HepG2 (cell line): Measurements from ENCODE around the gene MBTPS1. TPM values are rescaled to one million over a fixed set of nuclear protein-coding genes. Genes with fewer than 3 reads are reported as not detected.

ENCODE experiments used
- ATAC-seq: fragments of 200-7000 bp; cut with Tn5 transposase; 3 replicates; pipeline ENCODE4 v1.9.1; 2020; ENCODE audit warnings: mild to moderate bottlenecking, moderate library complexity
- BruUV-seq: library from RNA; stranded (reverse); fragments of 400-500 nt; replicated peaks from 2 replicates; lab custom pipeline; 2021; lab: Mats Ljungman, UMichigan
- CTCF ChIA-PET: fragments of 300-600 bp; formaldehyde crosslinking; extraction: SDS; loops from one replicate; lab custom pipeline; 2021; ENCODE audit warnings: low total read pairs, inconsistent platforms, low intra/inter-chr PET ratio; lab: Yijun Ruan, JAX
- POLR2A ChIA-PET: fragments of 350-600 bp; sonication (Branson Sonifier 250); formaldehyde crosslinking; loops from one replicate; lab custom pipeline; 2020; ENCODE audit warnings: antibody characterized with exemption, inconsistent platforms; lab: Yijun Ruan, JAX
- DNase-seq: peaks from one replicate; pipeline ENCODE4 v3.0.0-alpha.2; 2015; ENCODE audit warnings: low spot score
- FAIRE-seq: peaks from 3 replicates; lab custom pipeline; 2011; peaks lifted over from hg19 to GRCh38; lab: Jason Lieb, UNC
- H2AFZ ChIP-seq: one replicate; pipeline ENCODE4 v1.6.1; 2011; ENCODE audit warnings: low read length, inconsistent platforms
- H3K27ac ChIP-seq: fragments of 300-600 bp; 3 replicates; pipeline ENCODE4 v1.8.0; 2011; ENCODE audit warnings: mixed run types, mild to moderate bottlenecking, mixed read lengths, low read length, inconsistent platforms; ENCODE audit not compliant: insufficient read depth; ENCODE audit errors: extremely low read length
- H3K27me3 ChIP-seq, 2 experiments: fragments of 200-600 bp in 1 of 2; 2 replicates in 1 of 2; 3 replicates in 1 of 2; pipeline versions ENCODE4 v1.6.0 to v1.8.0; 2011; ENCODE audit warnings: low read length in 2 of 2, mild to moderate bottlenecking in 2 of 2, moderate library complexity in 2 of 2, inconsistent platforms in 1 of 2; ENCODE audit not compliant: insufficient read depth in 2 of 2, control insufficient read depth in 1 of 2
- H3K36me3 ChIP-seq, 2 experiments: fragments of 200-600 bp in 1 of 2; replicated peaks in 1 of 2; 2 replicates in 1 of 2; 3 replicates in 1 of 2; pipeline versions ENCODE4 v1.5.1 to v1.8.0; 2011; ENCODE audit warnings: low read length in 2 of 2, inconsistent platforms in 1 of 2; ENCODE audit not compliant: insufficient read depth in 2 of 2, control insufficient read depth in 1 of 2
- H3K4me1 ChIP-seq: 2 replicates; pipeline ENCODE4 v1.5.1; 2012; ENCODE audit warnings: low read length, inconsistent platforms; ENCODE audit not compliant: insufficient read depth
- H3K4me2 ChIP-seq: 2 replicates; pipeline ENCODE4 v1.6.0; 2011; ENCODE audit warnings: low read depth, low read length, inconsistent platforms
- H3K4me3 ChIP-seq, 3 experiments: fragments of 200-600 bp in 1 of 3; sonication (generic), shearing (Covaris generic) in 1 of 3; replicated peaks in 1 of 3; 2 replicates each; pipeline ENCODE4 v1.5.1; 2011 to 2016; ENCODE audit warnings: low read length in 3 of 3, inconsistent platforms in 2 of 3, low read depth in 2 of 3, mild to moderate bottlenecking in 2 of 3, control low read depth in 1 of 3, mixed read lengths in 1 of 3; ENCODE audit not compliant: insufficient read depth in 1 of 3
- H3K79me2 ChIP-seq: one replicate; pipeline ENCODE4 v1.6.1; 2011; ENCODE audit warnings: low read length, inconsistent platforms; ENCODE audit not compliant: insufficient read depth
- H3K9ac ChIP-seq: 2 replicates; pipeline ENCODE4 v1.6.0; 2011; ENCODE audit warnings: mild to moderate bottlenecking, low read depth, low read length, inconsistent platforms; ENCODE audit not compliant: insufficient read depth
- H3K9me3 ChIP-seq: 2 replicates; pipeline ENCODE4 v1.5.1; 2012; ENCODE audit warnings: mild to moderate bottlenecking, low read length
- H4K20me1 ChIP-seq: 2 replicates; pipeline ENCODE4 v1.6.0; 2011; ENCODE audit warnings: inconsistent platforms, mild to moderate bottlenecking, low read length, moderate library complexity; ENCODE audit not compliant: insufficient read depth
- ISX ChIP-seq: sonication (generic); formaldehyde crosslinking; conservative IDR thresholded peaks from 2 replicates; pipeline ENCODE4 v1.5.0; 2020; ENCODE audit warnings: missing genetic modification reagents
- NBN ChIP-seq: fragments of 450-650 bp; conservative IDR thresholded peaks from 2 replicates; pipeline ENCODE4 v1.6.1; 2017
- NFE2L2 ChIP-seq: fragments of 150-350 bp; IDR thresholded peaks from 2 replicates; pipeline ENCODE4 v1.6.1; 2014; ENCODE audit warnings: low read length
- REST ChIP-seq, 2 experiments: IDR thresholded peaks; 2 replicates each; pipeline ENCODE4 v1.6.1; 2011 to 2012; ENCODE audit warnings: low read length in 2 of 2, borderline replicate concordance in 1 of 2, low read depth in 1 of 2, mild to moderate bottlenecking in 1 of 2, moderate library complexity in 1 of 2
- SALL1 ChIP-seq: sonication (generic); formaldehyde crosslinking; IDR thresholded peaks from 2 replicates; pipeline ENCODE4 v1.8.0; 2022; ENCODE audit warnings: mild to moderate bottlenecking, missing genetic modification reagents
- SNAI1 ChIP-seq: sonication (generic); formaldehyde crosslinking; IDR thresholded peaks from 2 replicates; pipeline ENCODE4 v1.5.0; 2020; ENCODE audit warnings: mild to moderate bottlenecking, missing genetic modification reagents, borderline replicate concordance
- TSC22D2 ChIP-seq: sonication (generic); formaldehyde crosslinking; IDR thresholded peaks from 2 replicates; pipeline ENCODE4 v1.5.1; 2020; ENCODE audit warnings: missing genetic modification reagents, mild to moderate bottlenecking, borderline replicate concordance
- ZNF598 ChIP-seq: sonication (generic); formaldehyde crosslinking; IDR thresholded peaks from 2 replicates; pipeline ENCODE4 v1.5.1; 2020; ENCODE audit warnings: mild to moderate bottlenecking, missing genetic modification reagents, borderline replicate concordance
- ZNF619 ChIP-seq: sonication (generic); formaldehyde crosslinking; IDR thresholded peaks from 2 replicates; pipeline ENCODE4 v1.4.0; 2020; ENCODE audit warnings: mild to moderate bottlenecking, missing genetic modification reagents
- WGBS: methylation state at CpG from one replicate; pipeline ENCODE4 v1.1.6; 2017; ENCODE audit warnings: low lambda C conversion rate; 5-methylcytosine and 5-hydroxymethylcytosine counted together
- in situ Hi-C: cut with HindIII; loops from 2 replicates; pipeline ENCODE4 v1.10.0; 2017; ENCODE audit warnings: low pct_unique_long_range_greater_than_20kb; ENCODE audit not compliant: extremely low pct_ligation_motif_present
- intact Hi-C: fragments of 100-400 bp; cut with micrococcal nuclease; formaldehyde crosslinking; loops from one replicate; pipeline ENCODE4 v1.10.0; 2022; ENCODE audit not compliant: unreplicated experiment
- polyA plus RNA-seq, 8 experiments: library from polyadenylated mRNA; depleted of rRNA in 3 of 8; stranded (reverse) in 7 of 8; unstranded in 1 of 8; fragments of >200 nt; fragmentation: Illumina TruSeq in 4 of 8; extraction: Trizol in 4 of 8; gene quantifications; 2 replicates each; pipeline versions ENCODE4 v1.2.1 to v1.2.3, GENCODE V29; 2011 to 2016; ENCODE audit warnings: low read depth in 4 of 8, missing spikeins in 1 of 8, mixed read lengths in 1 of 8; ENCODE audit not compliant: insufficient read depth in 1 of 8
- total RNA-seq, 5 experiments: library from RNA; depleted of rRNA; stranded (reverse); fragments of >200 nt; fragmentation: Illumina TruSeq; extraction: Trizol; gene quantifications; 2 replicates each; pipeline ENCODE4 v1.2.3, GENCODE V29; 2016; ENCODE audit warnings: low read depth in 1 of 5
- TF ChIP-seq, protein P1 (sequence below): IDR thresholded peaks from 2 replicates; pipeline ENCODE4 v1.4.0; 2020; ENCODE audit warnings: mild to moderate bottlenecking, missing genetic modification reagents
- TF ChIP-seq, protein P2 (sequence below): sonication (generic); formaldehyde crosslinking; IDR thresholded peaks from 2 replicates; pipeline ENCODE4 v1.5.0; 2020; ENCODE audit warnings: mild to moderate bottlenecking, missing genetic modification reagents, moderate library complexity
- TF ChIP-seq, protein P3 (sequence below): sonication (generic); formaldehyde crosslinking; IDR thresholded peaks from 2 replicates; pipeline ENCODE4; 2020; ENCODE audit warnings: missing genetic modification reagents, mild to moderate bottlenecking, borderline replicate concordance

The MBTPS1 gene
- total and polyA plus RNA-seq, 2 of the 13 experiments (the other 11 are each of a cell fraction or from before 2014, with no cell fraction given): 56.7 to 91.3 TPM

DNA sequence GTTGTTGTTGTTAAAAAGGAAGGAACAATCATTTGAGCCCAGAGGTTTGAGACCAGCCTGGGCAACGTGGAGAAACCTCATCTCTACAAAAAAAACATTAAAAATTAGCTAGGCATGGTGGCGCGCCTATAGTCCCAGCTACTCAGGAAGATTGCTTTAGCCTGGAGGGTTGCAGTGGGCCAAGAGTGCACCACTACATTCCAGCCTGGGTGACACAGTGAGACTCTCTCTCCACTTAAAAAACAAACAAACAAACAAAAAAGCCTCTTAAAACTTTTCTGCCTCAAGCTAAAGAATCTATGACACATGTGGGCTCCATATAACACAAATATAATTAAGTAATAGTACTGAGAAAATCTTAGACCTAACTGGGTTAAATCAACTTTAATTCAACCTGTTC is 12.5 kb downstream of the MBTPS1 start:
- ChIA-PET POLR2A (interaction anchor here (1.1 to 4.7 kb wide), 3 partner anchors 12 to 35 kb away, joined by 3 to 16 read pairs (median 4); partner anchors contain the start of gene MBTPS1), CTCF (no interaction called here)
- peaks cover 66% of the 10 kb centered on the region for H3K79me2 ChIP-seq
- intact Hi-C loops (no loop called here), in situ Hi-C loops (no loop called here)
- no peak for FAIRE-seq
- no peak overlapping the region for H3K4me3 ChIP-seq
- no peak overlapping the region for H2AFZ ChIP-seq
- peaks cover 11% of the 10 kb centered on the region; the same call in 1 of the 2 replicates for H3K4me1 ChIP-seq
- H3K9ac ChIP-seq: no peak overlapping the region
- peaks cover 7% of the 10 kb centered on the region; the same call in 1 of the 2 replicates for H4K20me1 ChIP-seq
- H3K4me2 ChIP-seq: no peak overlapping the region
- H3K27ac ChIP-seq: no peak overlapping the region
- 94% methylated on average over 3 of the region's 3 CpGs for WGBS
- no peaks in the 10 kb centered on the region for H3K27me3 ChIP-seq
- no peak for DNase-seq
- BruUV-seq: no TSS peak
- no peaks in the 10 kb centered on the region for H3K9me3 ChIP-seq
- H3K36me3 ChIP-seq: peaks cover 15 to 43% of the 10 kb centered on the region in 2 experiments
- no peak for ATAC-seq
- TF ChIP-seq NBN (no peak), NFE2L2 (no peak), TSC22D2 (CRISPR knock-in tag) (no peak), REST (IDR thresholded peaks at IDR 0.05; ENCODE audit: borderline replicate concordance in 1 of 2, low read depth in 1 of 2, low read length in 2 of 2) (no peak), ZNF598 (no peak), ZNF619 (CRISPR knock-in tag) (no peak), SNAI1 (CRISPR knock-in tag) (no peak), SALL1 (no peak), ISX (no peak)
- TF ChIP-seq, protein P1, sequence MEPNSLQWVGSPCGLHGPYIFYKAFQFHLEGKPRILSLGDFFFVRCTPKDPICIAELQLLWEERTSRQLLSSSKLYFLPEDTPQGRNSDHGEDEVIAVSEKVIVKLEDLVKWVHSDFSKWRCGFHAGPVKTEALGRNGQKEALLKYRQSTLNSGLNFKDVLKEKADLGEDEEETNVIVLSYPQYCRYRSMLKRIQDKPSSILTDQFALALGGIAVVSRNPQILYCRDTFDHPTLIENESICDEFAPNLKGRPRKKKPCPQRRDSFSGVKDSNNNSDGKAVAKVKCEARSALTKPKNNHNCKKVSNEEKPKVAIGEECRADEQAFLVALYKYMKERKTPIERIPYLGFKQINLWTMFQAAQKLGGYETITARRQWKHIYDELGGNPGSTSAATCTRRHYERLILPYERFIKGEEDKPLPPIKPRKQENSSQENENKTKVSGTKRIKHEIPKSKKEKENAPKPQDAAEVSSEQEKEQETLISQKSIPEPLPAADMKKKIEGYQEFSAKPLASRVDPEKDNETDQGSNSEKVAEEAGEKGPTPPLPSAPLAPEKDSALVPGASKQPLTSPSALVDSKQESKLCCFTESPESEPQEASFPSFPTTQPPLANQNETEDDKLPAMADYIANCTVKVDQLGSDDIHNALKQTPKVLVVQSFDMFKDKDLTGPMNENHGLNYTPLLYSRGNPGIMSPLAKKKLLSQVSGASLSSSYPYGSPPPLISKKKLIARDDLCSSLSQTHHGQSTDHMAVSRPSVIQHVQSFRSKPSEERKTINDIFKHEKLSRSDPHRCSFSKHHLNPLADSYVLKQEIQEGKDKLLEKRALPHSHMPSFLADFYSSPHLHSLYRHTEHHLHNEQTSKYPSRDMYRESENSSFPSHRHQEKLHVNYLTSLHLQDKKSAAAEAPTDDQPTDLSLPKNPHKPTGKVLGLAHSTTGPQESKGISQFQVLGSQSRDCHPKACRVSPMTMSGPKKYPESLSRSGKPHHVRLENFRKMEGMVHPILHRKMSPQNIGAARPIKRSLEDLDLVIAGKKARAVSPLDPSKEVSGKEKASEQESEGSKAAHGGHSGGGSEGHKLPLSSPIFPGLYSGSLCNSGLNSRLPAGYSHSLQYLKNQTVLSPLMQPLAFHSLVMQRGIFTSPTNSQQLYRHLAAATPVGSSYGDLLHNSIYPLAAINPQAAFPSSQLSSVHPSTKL: no peak
- TF ChIP-seq, protein P2, sequence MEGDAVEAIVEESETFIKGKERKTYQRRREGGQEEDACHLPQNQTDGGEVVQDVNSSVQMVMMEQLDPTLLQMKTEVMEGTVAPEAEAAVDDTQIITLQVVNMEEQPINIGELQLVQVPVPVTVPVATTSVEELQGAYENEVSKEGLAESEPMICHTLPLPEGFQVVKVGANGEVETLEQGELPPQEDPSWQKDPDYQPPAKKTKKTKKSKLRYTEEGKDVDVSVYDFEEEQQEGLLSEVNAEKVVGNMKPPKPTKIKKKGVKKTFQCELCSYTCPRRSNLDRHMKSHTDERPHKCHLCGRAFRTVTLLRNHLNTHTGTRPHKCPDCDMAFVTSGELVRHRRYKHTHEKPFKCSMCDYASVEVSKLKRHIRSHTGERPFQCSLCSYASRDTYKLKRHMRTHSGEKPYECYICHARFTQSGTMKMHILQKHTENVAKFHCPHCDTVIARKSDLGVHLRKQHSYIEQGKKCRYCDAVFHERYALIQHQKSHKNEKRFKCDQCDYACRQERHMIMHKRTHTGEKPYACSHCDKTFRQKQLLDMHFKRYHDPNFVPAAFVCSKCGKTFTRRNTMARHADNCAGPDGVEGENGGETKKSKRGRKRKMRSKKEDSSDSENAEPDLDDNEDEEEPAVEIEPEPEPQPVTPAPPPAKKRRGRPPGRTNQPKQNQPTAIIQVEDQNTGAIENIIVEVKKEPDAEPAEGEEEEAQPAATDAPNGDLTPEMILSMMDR (CRISPR knock-in tag): no peak
- TF ChIP-seq, protein P3, sequence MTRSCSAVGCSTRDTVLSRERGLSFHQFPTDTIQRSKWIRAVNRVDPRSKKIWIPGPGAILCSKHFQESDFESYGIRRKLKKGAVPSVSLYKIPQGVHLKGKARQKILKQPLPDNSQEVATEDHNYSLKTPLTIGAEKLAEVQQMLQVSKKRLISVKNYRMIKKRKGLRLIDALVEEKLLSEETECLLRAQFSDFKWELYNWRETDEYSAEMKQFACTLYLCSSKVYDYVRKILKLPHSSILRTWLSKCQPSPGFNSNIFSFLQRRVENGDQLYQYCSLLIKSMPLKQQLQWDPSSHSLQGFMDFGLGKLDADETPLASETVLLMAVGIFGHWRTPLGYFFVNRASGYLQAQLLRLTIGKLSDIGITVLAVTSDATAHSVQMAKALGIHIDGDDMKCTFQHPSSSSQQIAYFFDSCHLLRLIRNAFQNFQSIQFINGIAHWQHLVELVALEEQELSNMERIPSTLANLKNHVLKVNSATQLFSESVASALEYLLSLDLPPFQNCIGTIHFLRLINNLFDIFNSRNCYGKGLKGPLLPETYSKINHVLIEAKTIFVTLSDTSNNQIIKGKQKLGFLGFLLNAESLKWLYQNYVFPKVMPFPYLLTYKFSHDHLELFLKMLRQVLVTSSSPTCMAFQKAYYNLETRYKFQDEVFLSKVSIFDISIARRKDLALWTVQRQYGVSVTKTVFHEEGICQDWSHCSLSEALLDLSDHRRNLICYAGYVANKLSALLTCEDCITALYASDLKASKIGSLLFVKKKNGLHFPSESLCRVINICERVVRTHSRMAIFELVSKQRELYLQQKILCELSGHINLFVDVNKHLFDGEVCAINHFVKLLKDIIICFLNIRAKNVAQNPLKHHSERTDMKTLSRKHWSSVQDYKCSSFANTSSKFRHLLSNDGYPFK (CRISPR knock-in tag): no peak
